GM13976 (cell line): Measurements from ENCODE around the gene GH1.
"Not testable (repeated sequence)": the region's sequence is repeated elsewhere in the genome, so short reads cannot be mapped to it uniquely, and the experiment has no call there.

ENCODE experiments used
- DNase-seq: peaks from one replicate; pipeline ENCODE4 v3.0.0; 2012; ENCODE audit warnings: low spot score
- CTCF ChIP-seq: IDR thresholded peaks from 2 replicates; pipeline ENCODE4 v1.5.1; 2012; ENCODE audit warnings: borderline replicate concordance, mild to moderate bottlenecking; ENCODE audit not compliant: insufficient read depth; ENCODE audit errors: extremely low read depth, missing control alignments, control extremely low read depth
- in situ Hi-C: fragments of 300-500 bp; cut with MboI; formaldehyde crosslinking; loops from one replicate; pipeline ENCODE4 v1.12.0; 2022; ENCODE audit warnings: low sequenced_read_pairs, mixed read lengths, inconsistent platforms; ENCODE audit not compliant: unreplicated experiment

Gene GH1

DNA sequence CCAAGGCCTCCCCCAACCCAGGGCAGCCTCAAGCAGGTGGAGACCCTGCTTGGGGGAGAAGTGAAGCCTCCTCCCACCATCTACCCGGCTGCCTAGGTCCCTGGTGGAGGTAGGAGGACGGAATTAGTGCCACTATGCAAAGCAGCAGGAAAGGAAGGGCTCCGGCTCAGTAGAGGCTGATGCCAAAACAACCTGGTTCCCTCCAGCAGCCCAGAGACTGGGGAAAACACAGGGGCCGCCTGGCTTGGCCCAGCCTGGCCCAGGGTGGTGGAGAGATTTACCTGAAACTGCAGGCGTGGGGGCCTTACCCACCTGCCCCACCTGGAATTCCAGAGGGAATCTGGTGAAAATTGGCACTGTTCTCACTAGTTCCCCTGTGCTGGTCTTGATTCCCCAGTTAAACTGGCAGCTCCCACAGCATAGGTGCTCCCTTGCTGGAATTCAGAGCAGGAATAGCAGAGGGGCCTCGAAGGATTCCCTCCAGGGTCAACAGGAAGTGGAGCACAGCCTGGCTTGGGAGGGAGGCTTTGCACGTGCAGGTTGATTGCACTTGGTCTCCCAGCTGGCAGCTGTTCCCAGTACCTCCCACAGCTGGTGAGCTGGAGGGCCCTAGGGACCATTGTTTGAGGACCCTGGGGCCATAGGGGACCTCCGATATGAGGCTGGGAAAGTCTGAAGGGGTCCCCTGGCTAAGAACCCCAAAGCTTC, 9.0 kb upstream of the GH1 start:
- DNase-seq: no peak
- in situ Hi-C loops: no loop called here

GRCh38 chr17:63926164-63926563, 7.5 kb upstream of the GH1 start:
- DNase-seq: no peak
- in situ Hi-C loops: no loop called here
- TF ChIP-seq CTCF: no peak

More for the DNA sequence above, 9.0 kb upstream of the GH1 start:
- TF ChIP-seq CTCF: no peak

GRCh38 chr17:63925615-63926014, 7.0 kb upstream of the GH1 start:
- peak; percentile 41 for DNase-seq
- TF ChIP-seq CTCF: no peak
- in situ Hi-C loops: no loop called here

- DNase-seq: not testable (repeated sequence)
- in situ Hi-C loops: loop anchor here (25.0 kb wide), 1 partner anchor 365 kb away; no protein-coding TSS in a partner anchor
Measured at GRCh38 chr17:63922402-63922801, 3.8 kb upstream of the GH1 start.

DNA sequence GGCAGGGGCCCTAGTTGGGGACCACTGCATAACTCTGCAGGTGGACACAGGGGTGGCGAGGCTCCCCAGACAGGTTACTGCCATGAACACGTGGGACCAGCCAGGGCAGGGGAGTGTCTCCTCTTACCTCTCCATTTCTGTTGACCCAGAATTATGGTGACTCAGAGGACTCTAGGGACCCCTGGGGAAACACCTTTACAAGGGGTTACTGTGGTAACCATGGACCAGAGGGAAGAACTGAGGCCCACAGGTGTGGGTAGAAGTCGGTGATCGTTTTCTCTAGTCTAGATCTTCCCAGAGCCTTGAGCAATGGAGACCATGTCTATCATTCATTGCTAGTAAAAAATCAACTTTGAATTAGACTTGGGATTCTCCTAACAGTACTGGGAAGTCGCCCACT, 2.1 kb upstream of the GH1 start:
- in situ Hi-C loops: loop anchor here (25.0 kb wide), 1 partner anchor 367 kb away; no protein-coding TSS in a partner anchor
- DNase-seq: not testable (repeated sequence)

- DNase-seq: not testable (repeated sequence)
Measured at GRCh38 chr17:63920050-63920449, 1.4 kb upstream of the GH1 start.

DNA sequence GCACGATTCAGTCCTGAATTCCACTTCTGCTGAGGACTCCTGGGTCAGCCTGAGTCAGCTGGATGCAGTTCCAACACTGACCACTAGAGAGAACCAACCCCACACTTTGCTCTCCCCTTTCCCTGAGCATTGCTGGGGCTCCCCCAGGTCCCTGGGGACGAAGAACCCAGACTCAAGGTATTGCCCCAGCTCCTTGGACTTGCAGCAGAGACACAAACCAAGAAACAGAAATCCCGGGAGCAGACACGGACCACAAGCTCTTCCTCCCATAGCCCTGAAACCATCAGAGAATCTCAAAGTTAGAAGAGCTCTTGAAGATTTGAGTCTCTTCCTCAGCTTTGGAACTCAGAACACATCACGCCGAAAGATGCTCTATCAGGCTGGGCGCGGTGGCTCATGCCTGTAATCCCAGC, 678 bp upstream of the GH1 start:
- DNase-seq: peak; percentile 88
- TF ChIP-seq CTCF: peak; percentile 90
- in situ Hi-C loops: loop anchor here (10.0 to 25.0 kb wide), 3 partner anchors 105 to 368 kb away; partner anchors contain the start of genes ERN1 and ICAM2

More at GRCh38 chr17:63920050-63920449, 1.4 kb upstream of the GH1 start:
- in situ Hi-C loops: loop anchor here (25.0 kb wide), 1 partner anchor 367 kb away; no protein-coding TSS in a partner anchor

GRCh38 chr17:63918305-63918704, 334 bp downstream of the GH1 start:
- in situ Hi-C loops: loop anchor here (10.0 to 25.0 kb wide), 3 partner anchors 106 to 369 kb away; partner anchors contain the start of genes ERN1 and ICAM2
- TF ChIP-seq CTCF: no peak
- DNase-seq: no peak
